Vagina (tissue), 2 donors: ENCODE results near the gene TDRD9. TPM values are rescaled to one million over a fixed set of nuclear protein-coding genes. Genes with fewer than 3 reads are reported as not detected.

Experiments
- DNase-seq, 2 donors: peaks; one replicate each; pipeline ENCODE4 v3.0.0-alpha.2; 2017; ENCODE audit errors: extremely low spot score in 2 of 2
- H3K27ac ChIP-seq: fragments of 200-600 bp; sonication (generic); one replicate; pipeline ENCODE4 v1.5.1; 2019
- H3K27me3 ChIP-seq: fragments of 200-600 bp; sonication (generic); one replicate; pipeline ENCODE4 v1.5.1; 2019
- H3K36me3 ChIP-seq, 2 donors: fragments of 200-600 bp; sonication (generic); one replicate each; pipeline ENCODE4 v1.5.1; 2017 to 2019
- H3K4me1 ChIP-seq: fragments of 200-600 bp; sonication (generic); one replicate; pipeline ENCODE4 v1.5.1; 2019
- H3K4me3 ChIP-seq, 2 donors: fragments of 200-600 bp; sonication (generic); 1 replicate in 1 of 2; 2 replicates in 1 of 2; pipeline ENCODE4 v1.5.1; 2016 to 2019
- H3K9me3 ChIP-seq: fragments of 200-600 bp; sonication (generic); one replicate; pipeline ENCODE4 v1.5.1; 2019
- CTCF ChIP-seq, 3 experiments: fragments of 450-650 bp in 2 of 3; fragments of 200-600 bp in 1 of 3; sonication (generic) in 1 of 3; IDR thresholded peaks; one replicate each; pipeline ENCODE4 v1.5.1; 2017 to 2019; ENCODE audit warnings: antibody characterized with exemption in 3 of 3, mild to moderate bottlenecking in 2 of 3, moderate library complexity in 2 of 3
- POLR2A ChIP-seq, 2 donors: fragments of 450-650 bp; IDR thresholded peaks; one replicate each; pipeline ENCODE4 v1.6.1; 2017; ENCODE audit warnings: antibody characterized with exemption in 2 of 2, mild to moderate bottlenecking in 2 of 2, moderate library complexity in 2 of 2
- POLR2AphosphoS5 ChIP-seq, 2 donors: sonication (generic); formaldehyde crosslinking; IDR thresholded peaks; one replicate each; pipeline ENCODE4 v1.9.0; 2017; ENCODE audit warnings: antibody characterized with exemption in 2 of 2, mild to moderate bottlenecking in 2 of 2, low read depth in 1 of 2; ENCODE audit not compliant: insufficient read depth in 1 of 2
- intact Hi-C: fragments of 100-400 bp; cut with DNase I; formaldehyde crosslinking; loops from one replicate; pipeline ENCODE4 v1.15.1; 2023
- total RNA-seq: library from RNA; depleted of rRNA; stranded (reverse); fragments of >200 nt; gene quantifications from one replicate; pipeline ENCODE4 v1.2.3, GENCODE V29; 2016

The TDRD9 gene
- total RNA-seq, 1 donor from 2014 or later: 0.74 TPM

DNA sequence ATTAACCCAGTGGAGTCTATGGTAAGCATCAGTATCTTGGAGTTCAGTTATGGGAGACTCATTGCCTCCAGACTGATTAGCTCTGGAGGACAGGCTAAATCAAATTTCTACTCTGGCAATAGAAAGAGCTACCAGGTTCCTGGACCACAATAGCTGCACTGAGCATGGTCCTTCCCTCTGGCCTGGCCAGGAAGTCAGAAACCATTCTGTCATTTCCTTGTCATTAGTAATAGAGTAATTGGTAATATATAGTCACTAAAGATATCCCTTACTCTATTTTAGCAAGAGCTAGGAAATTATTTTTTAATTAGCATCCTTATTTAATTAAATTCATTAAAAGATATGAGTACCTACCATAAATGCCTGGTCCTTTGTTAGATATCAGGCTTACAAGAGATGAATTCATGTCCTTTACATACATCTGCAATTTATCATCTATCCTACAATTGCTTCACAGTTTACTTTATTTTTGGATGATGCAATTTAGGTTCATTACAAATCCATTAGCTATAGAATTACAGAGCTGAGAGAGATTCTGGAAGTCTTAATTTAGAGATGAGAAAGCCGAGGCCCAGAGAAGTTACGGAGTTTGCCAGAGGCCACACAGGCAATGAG, 23.7 kb upstream of the TDRD9 start:
- intact Hi-C loops: no loop called here
- Histone ChIP-seq H3K27ac (no peak overlapping the region), H3K9me3 (no peaks in the 10 kb centered on the region), H3K27me3 (no peaks in the 10 kb centered on the region), H3K4me3 (no peak overlapping the region), H3K36me3 (no peaks in the 10 kb centered on the region), H3K4me1 (no peaks in the 10 kb centered on the region)
- no peak for DNase-seq
- no peak for TF ChIP-seq POLR2A (IDR thresholded peaks at IDR 0.05)
- TF ChIP-seq CTCF (IDR thresholded peaks at IDR 0.05): no peak
- no peak for TF ChIP-seq POLR2AphosphoS5 (IDR thresholded peaks at IDR 0.05; ENCODE audit: insufficient read depth in 1 of 2, low read depth in 1 of 2)

- Histone ChIP-seq H3K27ac (no peak overlapping the region), H3K36me3 (no peaks in the 10 kb centered on the region), H3K4me3 (no peak overlapping the region), H3K27me3 (no peaks in the 10 kb centered on the region), H3K9me3 (no peaks in the 10 kb centered on the region), H3K4me1 (peaks cover 9% of the 10 kb centered on the region)
- DNase-seq: no peak
- intact Hi-C loops: no loop called here
- TF ChIP-seq POLR2AphosphoS5 (IDR thresholded peaks at IDR 0.05; ENCODE audit: insufficient read depth in 1 of 2, low read depth in 1 of 2) (no peak), POLR2A (IDR thresholded peaks at IDR 0.05) (no peak), CTCF (IDR thresholded peaks at IDR 0.05) (no peak)
Measured at GRCh38 chr14:103905842-103906456, 22.3 kb upstream of the TDRD9 start.

DNA sequence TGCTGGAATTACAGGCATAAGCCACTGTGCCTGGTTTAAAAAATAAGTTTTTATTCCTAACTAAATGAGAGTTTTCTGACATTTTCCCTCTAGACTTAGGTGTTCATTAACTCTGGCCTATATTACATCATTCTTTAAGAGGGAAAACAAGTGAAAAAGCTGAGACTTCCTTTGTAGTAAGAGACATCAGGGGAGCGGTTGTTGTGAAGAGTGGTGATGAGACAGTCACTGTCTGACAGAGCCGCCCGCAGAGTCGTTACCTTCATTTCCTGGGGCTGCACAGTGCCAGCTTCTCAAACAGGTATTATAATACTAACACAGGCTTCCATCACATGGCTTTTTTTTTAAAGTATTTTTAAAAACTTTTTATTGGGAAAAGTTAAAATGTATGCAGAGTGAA, 19.7 kb upstream of the TDRD9 start:
- DNase-seq: no peak
- Histone ChIP-seq H3K27ac (no peak overlapping the region), H3K4me1 (peaks cover 9% of the 10 kb centered on the region), H3K4me3 (no peak overlapping the region), H3K36me3 (peaks cover 0 to 20% of the 10 kb centered on the region in 2 donors), H3K9me3 (no peaks in the 10 kb centered on the region), H3K27me3 (no peaks in the 10 kb centered on the region)
- intact Hi-C loops: no loop called here
- TF ChIP-seq POLR2AphosphoS5 (IDR thresholded peaks at IDR 0.05; ENCODE audit: insufficient read depth in 1 of 2, low read depth in 1 of 2) (no peak), CTCF (IDR thresholded peaks at IDR 0.05) (no peak), POLR2A (IDR thresholded peaks at IDR 0.05) (no peak)

- intact Hi-C loops: loop anchor here (5.0 kb wide), 1 partner anchor 102 kb away; no protein-coding TSS in a partner anchor
- Histone ChIP-seq H3K4me1 (peaks cover 9% of the 10 kb centered on the region), H3K4me3 (no peak overlapping the region), H3K27ac (no peak overlapping the region), H3K36me3 (peaks cover 0 to 30% of the 10 kb centered on the region in 2 donors), H3K27me3 (no peaks in the 10 kb centered on the region), H3K9me3 (no peaks in the 10 kb centered on the region)
- no peak for TF ChIP-seq CTCF (IDR thresholded peaks at IDR 0.05)
- no peak for DNase-seq
Measured at GRCh38 chr14:103909531-103910261, 18.6 kb upstream of the TDRD9 start.
